Measurements from ENCODE around the gene IVNS1ABP. TPM values are rescaled to one million over a fixed set of nuclear protein-coding genes. Genes with fewer than 3 reads are reported as not detected.
A peak's percentile ranks its signal among the peaks of the same experiment; 100 is the strongest.

The IVNS1ABP gene
- total RNA-seq, 4 donors from 2014 or later: 116 to 189 (median 145) TPM

- Histone ChIP-seq H3K27ac (no peak overlapping the region), H3K27me3 (no peaks in the 10 kb centered on the region), H3K36me3 (no peaks in the 10 kb centered on the region), H3K9me3 (no peaks in the 10 kb centered on the region), H3K4me3 (no peak overlapping the region), H3K4me1 (peaks cover 27% of the 10 kb centered on the region)
- WGBS: 46% methylated on average over 1 of the region's 1 CpG
- TF ChIP-seq POLR2AphosphoS5 (IDR thresholded peaks at IDR 0.05): no peak
- no peak for TF ChIP-seq CTCF (IDR thresholded peaks at IDR 0.05)
- TF ChIP-seq POLR2A (IDR thresholded peaks at IDR 0.05): no peak
- TF ChIP-seq EP300 (IDR thresholded peaks at IDR 0.05): no peak
- no peak for DNase-seq (ENCODE audit: low spot score in 2 of 2)
Measured at GRCh38 chr1:185319139-185319475, 2.1 kb upstream of the IVNS1ABP start.

- no peaks in the 10 kb centered on the region for H3K36me3 ChIP-seq
- DNase-seq (ENCODE audit: low spot score in 2 of 2): no peak
- peaks cover 33% of the 10 kb centered on the region for H3K4me1 ChIP-seq
- no peak overlapping the region for H3K4me3 ChIP-seq
- no peaks in the 10 kb centered on the region for H3K27me3 ChIP-seq
- WGBS: 42% methylated on average over 10 of the region's 10 CpGs
- H3K9me3 ChIP-seq: no peaks in the 10 kb centered on the region
- TF ChIP-seq CTCF (IDR thresholded peaks at IDR 0.05) (no peak), EP300 (IDR thresholded peaks at IDR 0.05) (no peak), POLR2AphosphoS5 (IDR thresholded peaks at IDR 0.05) (no peak), POLR2A (IDR thresholded peaks at IDR 0.05) (no peak)
- H3K27ac ChIP-seq: peak overlapping the region; percentile 99
Measured at GRCh38 chr1:185318431-185319138, 1.5 kb upstream of the IVNS1ABP start.

- no peaks in the 10 kb centered on the region for H3K9me3 ChIP-seq
- DNase-seq (ENCODE audit: low spot score in 2 of 2): peak; percentile 67 to 80
- TF ChIP-seq EP300 (IDR thresholded peaks at IDR 0.05) (no peak), POLR2AphosphoS5 (IDR thresholded peaks at IDR 0.05) (peak in 1 of 3 donors; percentile 10), CTCF (IDR thresholded peaks at IDR 0.05) (no peak)
- peaks cover 39% of the 10 kb centered on the region for H3K4me1 ChIP-seq
- no peaks in the 10 kb centered on the region for H3K27me3 ChIP-seq
- H3K36me3 ChIP-seq: no peaks in the 10 kb centered on the region
- H3K4me3 ChIP-seq: peak overlapping the region; percentile 100
- 11% methylated on average over 11 of the region's 11 CpGs for WGBS
- H3K27ac ChIP-seq: peak overlapping the region; percentile 99
Measured at GRCh38 chr1:185317886-185318310, 855 bp upstream of the IVNS1ABP start.

- WGBS: under 1% methylated on average over 48 of the region's 88 CpGs
- Histone ChIP-seq H3K27me3 (no peaks in the 10 kb centered on the region), H3K27ac (peak overlapping the region; percentile 99), H3K9me3 (no peaks in the 10 kb centered on the region), H3K4me1 (peaks cover 52% of the 10 kb centered on the region), H3K36me3 (no peaks in the 10 kb centered on the region), H3K4me3 (peak overlapping the region; percentile 100)
- TF ChIP-seq POLR2AphosphoS5 (IDR thresholded peaks at IDR 0.05): peak in 1 of 3 donors; percentile 6
- TF ChIP-seq EP300 (IDR thresholded peaks at IDR 0.05): no peak
- no peak for TF ChIP-seq CTCF (IDR thresholded peaks at IDR 0.05)
- TF ChIP-seq POLR2A (IDR thresholded peaks at IDR 0.05): peak in 1 of 2 donors; percentile 42
- DNase-seq (ENCODE audit: low spot score in 2 of 2): peak; percentile 96
Measured at GRCh38 chr1:185316163-185317033, 645 bp downstream of the IVNS1ABP start.

All from suprapubic skin (tissue), 4 donors.